Sigmoid colon (tissue), 7 donors: ENCODE data around the gene DENND6B. TPM values are rescaled to one million over a fixed set of nuclear protein-coding genes. Genes with fewer than 3 reads are reported as not detected.

ENCODE experiments used
- DNase-seq: peaks from one replicate; pipeline ENCODE4 v3.0.0-alpha.2; 2019
- H3K27ac ChIP-seq, 4 donors: fragments of 200-600 bp; sonication (generic); one replicate each; pipeline ENCODE4 v1.5.1; 2016 to 2019; ENCODE audit warnings: mild to moderate bottlenecking in 1 of 4
- H3K27me3 ChIP-seq, 3 donors: fragments of 200-600 bp; sonication (generic); one replicate each; pipeline ENCODE4 v1.5.1; 2019; ENCODE audit warnings: mild to moderate bottlenecking in 1 of 3
- H3K36me3 ChIP-seq, 4 donors: fragments of 200-600 bp; sonication (generic); one replicate each; pipeline ENCODE4 v1.5.1; 2016 to 2019
- H3K4me1 ChIP-seq, 4 donors: fragments of 200-600 bp; sonication (generic); one replicate each; pipeline ENCODE4 v1.5.1; 2017 to 2019
- H3K4me3 ChIP-seq, 4 donors: fragments of 200-600 bp; sonication (generic); one replicate each; pipeline ENCODE4 v1.5.1; 2017 to 2019; ENCODE audit warnings: mild to moderate bottlenecking in 2 of 4, moderate library complexity in 1 of 4
- H3K9me3 ChIP-seq, 4 donors: fragments of 200-600 bp in 3 of 4; sonication (generic) in 3 of 4; one replicate each; pipeline versions ENCODE4 v1.5.1 to v1.6.1; 2013 to 2019
- EP300 ChIP-seq, 4 donors: sonication (generic); formaldehyde crosslinking; IDR thresholded peaks; one replicate each; pipeline ENCODE4 v1.6.1; 2017; ENCODE audit warnings: antibody characterized with exemption in 4 of 4
- POLR2A ChIP-seq, 2 donors: fragments of 450-650 bp; IDR thresholded peaks; one replicate each; pipeline ENCODE4 v1.6.1; 2016; ENCODE audit warnings: antibody characterized with exemption in 2 of 2, mild to moderate bottlenecking in 2 of 2, moderate library complexity in 2 of 2
- POLR2AphosphoS5 ChIP-seq, 4 donors: sonication (generic); formaldehyde crosslinking; IDR thresholded peaks; one replicate each; pipeline ENCODE4 v1.6.1; 2017; ENCODE audit warnings: antibody characterized with exemption in 4 of 4
- WGBS, 2 donors: extraction: QIAGEN DNeasy Blood & Tissue Kit; methylation state at CpG; one replicate each; pipeline ENCODE4 v1.1.7; 2013; 5-methylcytosine and 5-hydroxymethylcytosine counted together
- intact Hi-C: fragments of 100-400 bp; cut with DNase I; formaldehyde crosslinking; loops from one replicate; pipeline ENCODE4 v1.15.1; 2023
- polyA plus RNA-seq, 3 donors: library from polyadenylated mRNA; stranded (reverse); fragments of 200-250 nt; gene quantifications; one replicate each; pipeline ENCODE4 v1.2.3, GENCODE V29; 2013
- total RNA-seq, 4 donors: library from RNA; depleted of rRNA; stranded (reverse); fragments of >200 nt; gene quantifications; one replicate each; pipeline ENCODE4 v1.1.0, GENCODE V29; 2016
- TF ChIP-seq, protein P1 (sequence below), 4 experiments: fragments of 450-650 bp in 3 of 4; fragments of 200-600 bp in 1 of 4; IDR thresholded peaks; one replicate each; pipeline ENCODE4 v1.5.1; 2016 to 2019; ENCODE audit warnings: antibody characterized with exemption in 4 of 4, mild to moderate bottlenecking in 3 of 4, moderate library complexity in 2 of 4
- donor health status: healthy with polysubstance abuse.
- donor health status: Bipolar disorder and iron deficiency.
- donor health status: healthy.

DENND6B gene
- total and polyA plus RNA-seq, 7 donors, result 0.69 to 7.2 (median 2.3) TPM

DNA sequence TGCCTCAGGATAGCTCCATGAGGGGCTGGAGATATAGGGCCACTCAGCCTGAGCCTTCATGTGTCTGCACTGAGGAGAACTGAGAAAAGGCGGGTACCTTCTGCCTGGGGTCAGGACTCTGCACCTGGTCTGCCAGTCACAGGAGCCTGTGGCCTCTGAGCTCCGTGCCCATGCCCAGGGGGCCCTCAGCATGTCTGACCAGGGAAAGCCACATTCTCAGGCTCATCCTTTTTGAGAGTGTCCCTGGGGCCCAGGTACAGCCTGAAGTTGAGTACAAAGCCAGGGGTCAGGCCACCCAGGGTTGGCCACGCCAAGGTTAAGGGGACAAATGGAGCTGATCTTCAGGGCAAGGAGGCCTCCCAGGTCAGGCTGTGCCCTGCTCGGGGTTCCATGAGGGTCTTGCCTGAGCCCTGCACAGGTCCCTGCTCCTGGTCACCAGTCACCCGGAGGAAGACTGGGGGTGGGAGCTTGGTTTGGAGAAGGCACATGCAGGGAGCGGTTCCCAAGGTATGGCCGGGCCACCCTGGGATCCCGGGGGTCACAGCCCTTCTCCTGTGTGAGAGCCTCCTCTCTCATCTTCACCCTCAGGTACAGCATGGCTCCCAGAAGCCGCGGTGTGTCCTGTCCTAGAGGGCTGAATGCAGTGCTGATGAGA lies 6.0 kb downstream of the DENND6B start:
- H3K27me3 ChIP-seq, result no peaks in the 10 kb centered on the region
- TF ChIP-seq POLR2AphosphoS5 (IDR thresholded peaks at IDR 0.05), result no peak
- H3K4me1 ChIP-seq, result peaks cover 0 to 2% (median under 1%) of the 10 kb centered on the region in 4 donors
- intact Hi-C loops, result no loop called here
- no peaks in the 10 kb centered on the region for H3K36me3 ChIP-seq
- H3K4me3 ChIP-seq, result no peak overlapping the region
- DNase-seq, result no peak
- no peaks in the 10 kb centered on the region for H3K9me3 ChIP-seq
- 87 to 91% methylated on average over 10 of the region's 10 CpGs for WGBS, 2 donors
- H3K27ac ChIP-seq, result no peak overlapping the region

DNA sequence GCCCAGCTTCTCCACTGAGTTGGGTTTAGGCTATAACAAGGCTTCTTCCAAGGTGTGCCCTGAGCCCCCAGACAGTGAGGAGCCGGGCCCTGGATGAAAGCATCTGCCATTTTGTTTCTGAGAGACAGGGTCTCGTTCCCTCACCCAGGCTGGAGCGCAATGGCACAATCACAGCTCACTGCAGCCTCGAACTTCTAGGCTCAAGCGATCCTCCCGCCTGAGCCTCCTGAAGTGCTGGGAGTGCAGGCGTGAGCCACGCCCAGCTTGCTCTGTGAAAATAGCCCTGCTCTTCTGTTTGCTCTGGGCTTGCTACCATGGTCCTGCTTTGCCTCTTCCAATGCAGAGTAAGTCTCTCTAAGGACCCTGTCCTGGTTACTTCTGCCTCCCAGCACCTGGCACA lies 6.7 kb downstream of the DENND6B start:
- 73 to 86% methylated on average over 8 of the region's 8 CpGs for WGBS, 2 donors
- TF ChIP-seq, protein P1, sequence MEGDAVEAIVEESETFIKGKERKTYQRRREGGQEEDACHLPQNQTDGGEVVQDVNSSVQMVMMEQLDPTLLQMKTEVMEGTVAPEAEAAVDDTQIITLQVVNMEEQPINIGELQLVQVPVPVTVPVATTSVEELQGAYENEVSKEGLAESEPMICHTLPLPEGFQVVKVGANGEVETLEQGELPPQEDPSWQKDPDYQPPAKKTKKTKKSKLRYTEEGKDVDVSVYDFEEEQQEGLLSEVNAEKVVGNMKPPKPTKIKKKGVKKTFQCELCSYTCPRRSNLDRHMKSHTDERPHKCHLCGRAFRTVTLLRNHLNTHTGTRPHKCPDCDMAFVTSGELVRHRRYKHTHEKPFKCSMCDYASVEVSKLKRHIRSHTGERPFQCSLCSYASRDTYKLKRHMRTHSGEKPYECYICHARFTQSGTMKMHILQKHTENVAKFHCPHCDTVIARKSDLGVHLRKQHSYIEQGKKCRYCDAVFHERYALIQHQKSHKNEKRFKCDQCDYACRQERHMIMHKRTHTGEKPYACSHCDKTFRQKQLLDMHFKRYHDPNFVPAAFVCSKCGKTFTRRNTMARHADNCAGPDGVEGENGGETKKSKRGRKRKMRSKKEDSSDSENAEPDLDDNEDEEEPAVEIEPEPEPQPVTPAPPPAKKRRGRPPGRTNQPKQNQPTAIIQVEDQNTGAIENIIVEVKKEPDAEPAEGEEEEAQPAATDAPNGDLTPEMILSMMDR (IDR thresholded peaks at IDR 0.05), result no peak
- TF ChIP-seq EP300 (IDR thresholded peaks at IDR 0.05), result no peak
- no peak for TF ChIP-seq POLR2A (IDR thresholded peaks at IDR 0.05)
- no peak for TF ChIP-seq POLR2AphosphoS5 (IDR thresholded peaks at IDR 0.05)
- intact Hi-C loops, result no loop called here
- Histone ChIP-seq H3K4me3 (no peak overlapping the region), H3K4me1 (no peaks in the 10 kb centered on the region), H3K36me3 (no peaks in the 10 kb centered on the region), H3K27ac (no peak overlapping the region), H3K9me3 (no peaks in the 10 kb centered on the region), H3K27me3 (no peaks in the 10 kb centered on the region)
- no peak for DNase-seq

DNA sequence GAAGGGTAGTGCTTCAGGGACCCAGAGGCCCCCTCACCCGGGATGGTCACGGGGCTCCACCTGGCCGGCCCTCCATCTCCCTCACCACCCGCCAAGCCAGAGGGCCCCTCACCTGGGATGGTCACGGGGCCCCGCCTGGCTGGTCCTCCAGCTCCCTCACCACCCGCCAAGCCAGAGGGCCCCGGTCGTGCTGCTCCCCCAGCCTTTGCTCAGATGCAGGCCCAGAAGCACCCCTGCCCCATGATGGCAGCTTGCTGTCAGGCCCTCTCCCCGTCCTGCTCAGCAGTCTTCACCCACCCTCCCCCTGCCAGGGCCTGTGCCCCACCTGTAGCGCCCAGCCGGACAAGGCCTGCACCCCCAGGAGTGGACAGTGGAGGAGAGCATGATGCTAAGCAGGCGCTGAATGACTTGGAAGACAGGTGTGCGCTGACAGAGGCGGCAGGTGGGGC lies 7.3 kb downstream of the DENND6B start:
- WGBS, 2 donors, result 92 to 95% methylated on average over 15 of the region's 15 CpGs
- DNase-seq, result no peak
- no peak for TF ChIP-seq EP300 (IDR thresholded peaks at IDR 0.05)
- TF ChIP-seq, protein P1 (IDR thresholded peaks at IDR 0.05), result no peak
- no peak for TF ChIP-seq POLR2A (IDR thresholded peaks at IDR 0.05)
- no peak for TF ChIP-seq POLR2AphosphoS5 (IDR thresholded peaks at IDR 0.05)
- intact Hi-C loops, result no loop called here
- H3K27me3 ChIP-seq, result no peaks in the 10 kb centered on the region
- H3K4me1 ChIP-seq, result no peaks in the 10 kb centered on the region
- H3K36me3 ChIP-seq, result no peaks in the 10 kb centered on the region
- no peak overlapping the region for H3K4me3 ChIP-seq
- H3K9me3 ChIP-seq, result no peaks in the 10 kb centered on the region
- H3K27ac ChIP-seq, result no peak overlapping the region

DNA sequence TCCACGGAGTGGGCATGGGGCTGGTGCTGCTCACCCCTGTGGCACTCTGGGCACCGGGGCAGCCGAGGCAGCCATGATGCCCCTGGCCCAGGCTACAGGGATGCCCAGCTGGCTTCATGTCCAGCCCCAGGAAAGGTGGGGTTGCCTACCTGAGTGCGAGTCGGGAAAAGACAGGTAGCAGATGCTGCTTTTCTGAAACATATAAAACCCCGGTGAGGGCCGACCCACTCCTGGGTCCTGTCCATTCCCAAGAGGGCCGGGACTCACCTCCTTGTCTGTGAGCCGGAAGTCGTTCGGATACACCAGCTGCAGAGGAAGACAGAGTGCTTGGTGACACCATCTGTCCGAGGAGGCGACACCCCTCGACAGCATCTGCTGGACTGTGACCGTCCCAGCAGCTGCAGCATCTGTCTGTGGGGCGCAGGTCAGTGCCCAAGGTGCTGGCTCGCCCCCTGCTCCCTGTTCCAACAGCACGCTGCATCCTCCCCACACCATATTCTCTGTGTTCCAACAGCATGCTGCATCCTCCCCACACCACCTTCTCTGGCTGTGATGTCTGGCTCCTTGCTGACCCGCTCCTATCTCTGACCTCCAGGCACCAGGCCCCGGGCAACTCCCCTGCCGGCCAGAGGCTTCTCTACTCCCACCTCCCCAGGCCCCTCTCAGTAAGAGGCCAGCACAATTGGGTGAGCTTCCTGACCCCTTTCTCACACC lies 8.0 kb downstream of the DENND6B start:
- Histone ChIP-seq H3K27ac (no peak overlapping the region), H3K4me1 (no peaks in the 10 kb centered on the region), H3K27me3 (no peaks in the 10 kb centered on the region), H3K9me3 (no peaks in the 10 kb centered on the region), H3K36me3 (no peaks in the 10 kb centered on the region), H3K4me3 (no peak overlapping the region)
- 81 to 82% methylated on average over 21 of the region's 21 CpGs for WGBS, 2 donors
- no peak for TF ChIP-seq POLR2A (IDR thresholded peaks at IDR 0.05)
- no peak for TF ChIP-seq EP300 (IDR thresholded peaks at IDR 0.05)
- no peak for TF ChIP-seq POLR2AphosphoS5 (IDR thresholded peaks at IDR 0.05)
- TF ChIP-seq, protein P1 (IDR thresholded peaks at IDR 0.05), result no peak
- no peak for DNase-seq
- intact Hi-C loops, result no loop called here

DNA sequence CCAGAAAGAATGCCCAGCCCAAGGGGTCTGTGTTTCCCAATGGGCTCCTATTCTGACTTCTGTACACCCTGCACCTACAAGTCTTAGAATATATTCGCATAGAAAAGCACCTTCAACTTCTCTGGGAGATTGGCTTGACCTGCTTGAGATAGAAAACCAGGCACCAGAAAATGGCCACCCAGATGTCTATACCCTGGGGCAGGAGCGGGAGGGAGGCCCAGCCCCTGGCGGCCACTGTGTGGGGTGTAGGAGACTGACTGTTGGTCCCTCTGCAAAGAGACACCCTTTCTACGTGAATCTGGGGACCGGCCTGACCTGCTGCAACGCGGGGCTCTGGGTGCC lies 8.5 kb downstream of the DENND6B start:
- no peaks in the 10 kb centered on the region for H3K9me3 ChIP-seq
- DNase-seq, result no peak
- no peaks in the 10 kb centered on the region for H3K36me3 ChIP-seq
- no peak overlapping the region for H3K27ac ChIP-seq
- H3K4me3 ChIP-seq, result no peak overlapping the region
- 87 to 91% methylated on average over 7 of the region's 7 CpGs for WGBS, 2 donors
- intact Hi-C loops, result no loop called here
- no peaks in the 10 kb centered on the region for H3K27me3 ChIP-seq
- H3K4me1 ChIP-seq, result no peaks in the 10 kb centered on the region
- TF ChIP-seq POLR2A (IDR thresholded peaks at IDR 0.05) (no peak), EP300 (IDR thresholded peaks at IDR 0.05) (no peak), POLR2AphosphoS5 (IDR thresholded peaks at IDR 0.05) (no peak)
- TF ChIP-seq, protein P1 (IDR thresholded peaks at IDR 0.05), result no peak
